ENCODE data around the gene FGF1.
A peak's percentile ranks its signal among the peaks of the same experiment; 100 is the strongest.

FGF1 gene

GRCh38 chr5:142719836-142720370, 34.0 kb upstream of the FGF1 start:
- Histone ChIP-seq H4K20me1 (ENCODE audit: insufficient read depth, low read length) (no peaks in the 10 kb centered on the region), H3K4me1 (ENCODE audit: low read length) (peaks cover 21% of the 10 kb centered on the region), H3K4me2 (ENCODE audit: low read length) (no peak overlapping the region), H3K36me3 (replicated peaks; ENCODE audit: low read depth, low read length) (no peaks in the 10 kb centered on the region), H3K27ac (ENCODE audit: low read length) (no peak overlapping the region), H3K27me3 (ENCODE audit: low read depth, low read length) (peaks cover 9% of the 10 kb centered on the region; the same call in 1 of the 2 replicates), H3K9me3 (ENCODE audit: insufficient read depth, low read length) (no peaks in the 10 kb centered on the region), H3K4me3 (ENCODE audit: low read length) (no peak overlapping the region), H3K79me2 (ENCODE audit: low read length) (no peaks in the 10 kb centered on the region), H3K9ac (ENCODE audit: low read length) (no peak overlapping the region), H2AFZ (ENCODE audit: low read depth, low read length) (no peak overlapping the region)
- TF ChIP-seq EZH2phosphoT487 (IDR thresholded peaks at IDR 0.05; ENCODE audit: low read depth) (no peak), CTCF (IDR thresholded peaks at IDR 0.05; ENCODE audit: low read depth, low read length) (no peak)

- Histone ChIP-seq H3K27me3 (ENCODE audit: low read depth, low read length) (peaks cover 16% of the 10 kb centered on the region; the same call in 1 of the 2 replicates), H4K20me1 (ENCODE audit: insufficient read depth, low read length) (no peaks in the 10 kb centered on the region), H3K27ac (ENCODE audit: low read length) (no peak overlapping the region), H3K36me3 (replicated peaks; ENCODE audit: low read depth, low read length) (no peaks in the 10 kb centered on the region), H3K4me1 (ENCODE audit: low read length) (peaks cover 23% of the 10 kb centered on the region), H3K4me2 (ENCODE audit: low read length) (peak overlapping the region; percentile 35), H3K4me3 (ENCODE audit: low read length) (no peak overlapping the region), H3K9me3 (ENCODE audit: insufficient read depth, low read length) (no peaks in the 10 kb centered on the region), H2AFZ (ENCODE audit: low read depth, low read length) (no peak overlapping the region), H3K9ac (ENCODE audit: low read length) (no peak overlapping the region), H3K79me2 (ENCODE audit: low read length) (no peaks in the 10 kb centered on the region)
- TF ChIP-seq EZH2phosphoT487 (IDR thresholded peaks at IDR 0.05; ENCODE audit: low read depth) (no peak), CTCF (IDR thresholded peaks at IDR 0.05; ENCODE audit: low read depth, low read length) (peak; percentile 69)
Measured at GRCh38 chr5:142717582-142718215, 31.8 kb upstream of the FGF1 start.

- Histone ChIP-seq H4K20me1 (ENCODE audit: insufficient read depth, low read length) (no peaks in the 10 kb centered on the region), H3K27me3 (ENCODE audit: low read depth, low read length) (peaks cover 16% of the 10 kb centered on the region; the same call in 1 of the 2 replicates), H3K9me3 (ENCODE audit: insufficient read depth, low read length) (no peaks in the 10 kb centered on the region), H3K4me3 (ENCODE audit: low read length) (no peak overlapping the region), H3K79me2 (ENCODE audit: low read length) (no peaks in the 10 kb centered on the region), H3K4me1 (ENCODE audit: low read length) (peaks cover 25% of the 10 kb centered on the region), H2AFZ (ENCODE audit: low read depth, low read length) (0 out of 2 replicates have a peak overlapping the region, but pooled peaks have one; percentile 4), H3K4me2 (ENCODE audit: low read length) (peak overlapping the region; percentile 35), H3K27ac (ENCODE audit: low read length) (no peak overlapping the region), H3K9ac (ENCODE audit: low read length) (no peak overlapping the region), H3K36me3 (replicated peaks; ENCODE audit: low read depth, low read length) (no peaks in the 10 kb centered on the region)
- peak; percentile 56 for TF ChIP-seq CTCF (IDR thresholded peaks at IDR 0.05; ENCODE audit: low read depth, low read length)
- no peak for TF ChIP-seq EZH2phosphoT487 (IDR thresholded peaks at IDR 0.05; ENCODE audit: low read depth)
Measured at GRCh38 chr5:142716963-142717362, 31.1 kb upstream of the FGF1 start.

DNA sequence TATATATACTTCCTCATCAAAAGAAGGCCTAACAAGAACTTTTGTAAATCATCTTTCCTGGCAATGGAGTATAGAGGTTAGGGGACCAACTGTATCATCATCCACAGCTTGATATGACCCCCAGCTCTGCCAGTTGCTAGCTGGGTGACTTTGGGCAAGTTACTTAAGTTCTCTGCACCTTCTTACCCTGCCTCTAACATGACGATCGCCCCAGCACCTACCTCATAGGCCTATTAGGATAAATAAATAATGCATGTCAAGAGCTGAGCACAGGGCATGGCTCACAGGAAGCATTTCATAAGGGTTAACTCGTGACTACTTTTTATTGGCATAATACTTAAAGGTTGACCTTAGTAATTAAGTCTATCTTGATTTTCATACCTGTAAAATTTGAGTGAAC, 29.4 kb upstream of the FGF1 start:
- Histone ChIP-seq H3K9ac (ENCODE audit: low read length) (no peak overlapping the region), H3K36me3 (replicated peaks; ENCODE audit: low read depth, low read length) (no peaks in the 10 kb centered on the region), H3K27ac (ENCODE audit: low read length) (no peak overlapping the region), H3K4me1 (ENCODE audit: low read length) (peaks cover 12% of the 10 kb centered on the region), H3K9me3 (ENCODE audit: insufficient read depth, low read length) (no peaks in the 10 kb centered on the region), H3K4me2 (ENCODE audit: low read length) (no peak overlapping the region), H3K4me3 (ENCODE audit: low read length) (no peak overlapping the region), H3K27me3 (ENCODE audit: low read depth, low read length) (peaks cover 16% of the 10 kb centered on the region; the same call in 1 of the 2 replicates), H3K79me2 (ENCODE audit: low read length) (no peaks in the 10 kb centered on the region), H2AFZ (ENCODE audit: low read depth, low read length) (no peak overlapping the region), H4K20me1 (ENCODE audit: insufficient read depth, low read length) (no peaks in the 10 kb centered on the region)
- TF ChIP-seq CTCF (IDR thresholded peaks at IDR 0.05; ENCODE audit: low read depth, low read length) (no peak), EZH2phosphoT487 (IDR thresholded peaks at IDR 0.05; ENCODE audit: low read depth) (no peak)

Data from OCI-LY3 (cell line).